K562 (cell line): ENCODE measurements around the gene CFAP69. TPM values are rescaled to one million over a fixed set of nuclear protein-coding genes. Genes with fewer than 3 reads are reported as not detected.
A peak's percentile ranks its signal among the peaks of the same experiment; 100 is the strongest.

Experiments used
- ATF7 ChIP-seq: fragments of 450-650 bp; IDR thresholded peaks from 2 replicates; pipeline ENCODE4 v1.7.1; 2014; ENCODE audit warnings: mild to moderate bottlenecking, moderate library complexity
- CEBPZ ChIP-seq: fragments of 150-350 bp; IDR thresholded peaks from 2 replicates; pipeline ENCODE4 v1.6.1; 2014; ENCODE audit warnings: low read depth, mild to moderate bottlenecking, low read length, borderline replicate concordance
- GABPB2 ChIP-seq: fragments of 250-450 bp; sonication (Bioruptor Pico); conservative IDR thresholded peaks from 2 replicates; pipeline ENCODE4 v1.5.1; 2021; ENCODE audit warnings: mild to moderate bottlenecking
- JUND ChIP-seq, 2 experiments: IDR thresholded peaks; 2 replicates in 1 of 2; 3 replicates in 1 of 2; pipeline ENCODE4 v1.6.1; 2011; ENCODE audit warnings: borderline replicate concordance in 2 of 2, low read depth in 2 of 2, low read length in 2 of 2, improper control_type of control experiment in 1 of 2, missing biosample characterization in 1 of 2, missing genetic modification characterization in 1 of 2, missing genetic modification reagents in 1 of 2
- NFATC3 ChIP-seq: fragments of 450-650 bp; IDR thresholded peaks from 2 replicates; pipeline ENCODE4 v1.6.1; 2017; ENCODE audit warnings: mild to moderate bottlenecking
- NR3C1 ChIP-seq: sonication (generic); formaldehyde crosslinking; IDR thresholded peaks from 2 replicates; pipeline ENCODE4 v1.8.1; 2022; ENCODE audit warnings: missing genetic modification reagents
- OTX1 ChIP-seq: fragments of 450-650 bp; formaldehyde crosslinking; IDR thresholded peaks from 2 replicates; pipeline ENCODE4 v1.4.0; 2022; ENCODE audit warnings: mild to moderate bottlenecking
- PML ChIP-seq: IDR thresholded peaks from 2 replicates; pipeline ENCODE4 v1.6.1; 2012; ENCODE audit warnings: low read length, inconsistent platforms
- SIN3B ChIP-seq: fragments of 450-650 bp; IDR thresholded peaks from 2 replicates; pipeline ENCODE4 v1.6.1; 2017; ENCODE audit warnings: low read depth, mild to moderate bottlenecking, moderate library complexity
- TCF7 ChIP-seq: sonication (generic); IDR thresholded peaks from 2 replicates; pipeline ENCODE4 v1.6.1; 2016; ENCODE audit warnings: antibody characterized with exemption, borderline replicate concordance
- TEAD4 ChIP-seq, 2 experiments: sonication (generic) in 1 of 2; formaldehyde crosslinking in 1 of 2; IDR thresholded peaks; 2 replicates each; pipeline versions ENCODE4 v1.6.1 to v1.8.0; 2012 to 2022; ENCODE audit warnings: borderline replicate concordance in 1 of 2, inconsistent platforms in 1 of 2, low read length in 1 of 2, mild to moderate bottlenecking in 1 of 2, missing genetic modification reagents in 1 of 2
- ZNF511 ChIP-seq: sonication (generic); formaldehyde crosslinking; IDR thresholded peaks from 2 replicates; pipeline ENCODE4 v1.8.0; 2022; ENCODE audit warnings: mild to moderate bottlenecking, missing genetic modification reagents
- ZNF584 ChIP-seq: fragments of 200-800 bp; sonication (Bioruptor generic); IDR thresholded peaks from 2 replicates; pipeline ENCODE4 v1.6.1; 2016; ENCODE audit warnings: low read depth, mild to moderate bottlenecking, missing genetic modification characterization, missing compliant biosample characterization
- ZNF586 ChIP-seq: fragments of 450-650 bp; formaldehyde crosslinking; conservative IDR thresholded peaks from 2 replicates; pipeline ENCODE4 v1.4.0; 2020; ENCODE audit warnings: mild to moderate bottlenecking, moderate library complexity
- ZNF592 ChIP-seq: fragments of 450-650 bp; IDR thresholded peaks from 2 replicates; pipeline ENCODE4 v1.6.1; 2017; ENCODE audit warnings: antibody characterized with exemption, mild to moderate bottlenecking
- polyA plus RNA-seq, 8 experiments: library from polyadenylated mRNA; depleted of rRNA in 4 of 8; stranded (reverse) in 5 of 8; unstranded in 3 of 8; fragments of >200 nt; fragmentation: Nextera tagmentation in 2 of 8; fragmentation: Illumina TruSeq in 1 of 8; extraction: Ambion mirVana in 2 of 8; extraction: Trizol in 1 of 8; gene quantifications; 2 replicates each; pipeline versions ENCODE4 v1.2.1 to v1.2.3, GENCODE V29; 2011 to 2014; ENCODE audit warnings: inconsistent platforms in 1 of 8, missing spikeins in 1 of 8
- total RNA-seq, 7 experiments: library from RNA; depleted of rRNA in 6 of 7; stranded (reverse); fragments of >200 nt in 6 of 7; fragmentation: Illumina TruSeq in 2 of 7; extraction: Trizol in 2 of 7; gene quantifications; 2 replicates each; pipeline versions ENCODE4 v1.2.1 to v1.2.3, GENCODE V29; 2011 to 2021; ENCODE audit warnings: low replicate concordance in 1 of 7

The CFAP69 gene
- total and polyA plus RNA-seq, 9 of the 15 experiments (the other 6 are each of a cell fraction or from before 2014, with no cell fraction given) = 0.24 to 5.1 (median 1.7) TPM

- TF ChIP-seq PML = peak; percentile 65; the same call in 1 of the 2 replicates
- no peak for TF ChIP-seq NR3C1 (CRISPR knock-in tag)
- no peak for TF ChIP-seq ZNF584 (CRISPR knock-in tag)
- peak; percentile 45; the same call in 1 of the 2 replicates for TF ChIP-seq ZNF511 (CRISPR knock-in tag)
- TF ChIP-seq ZNF592 = no peak
- TF ChIP-seq OTX1 (CRISPR knock-in tag) = 0 out of 2 replicates have a peak, but pooled peaks have one; percentile 58
- no peak for TF ChIP-seq NFATC3
- TF ChIP-seq JUND (IDR thresholded peaks at IDR 0.05; ENCODE audit: borderline replicate concordance, low read depth, low read length) = peak; percentile 56
- peak; percentile 54; the same call in 1 of the 3 replicates for TF ChIP-seq JUND (tag; IDR thresholded peaks at IDR 0.05; ENCODE audit: borderline replicate concordance, low read depth, low read length)
- peak; percentile 59; the same call in 1 of the 2 replicates for TF ChIP-seq ATF7
- no peak for TF ChIP-seq CEBPZ
- TF ChIP-seq GABPB2 (CRISPR knock-in tag) = no peak
- TF ChIP-seq ZNF586 (CRISPR knock-in tag) = no peak
- peak; percentile 18; the same call in 1 of the 2 replicates for TF ChIP-seq SIN3B
- 0 out of 2 replicates have a peak, but pooled peaks have one; percentile 55 for TF ChIP-seq TCF7
- TF ChIP-seq TEAD4 (IDR thresholded peaks at IDR 0.05; ENCODE audit: low read length) = peak; percentile 46; the same call in 1 of the 2 replicates
- TF ChIP-seq TEAD4 (CRISPR knock-in tag; IDR thresholded peaks at IDR 0.05; ENCODE audit: borderline replicate concordance) = no peak
Measured at GRCh38 chr7:90244909-90245851, at the start of gene CFAP69 (continued).
